Retinal pigment epithelial cell (primary cell): ENCODE results near the gene GALNT3.

Experiments
- DNase-seq: peaks from one replicate; pipeline ENCODE4 v3.0.0-alpha.2; 2010; ENCODE audit warnings: low read depth
- H3K4me3 ChIP-seq: 2 replicates; pipeline ENCODE4 v1.5.1; 2011; ENCODE audit warnings: mild to moderate bottlenecking, low read length, control low read depth, moderate library complexity
- TF ChIP-seq, protein P1 (sequence below): conservative IDR thresholded peaks from 2 replicates; pipeline ENCODE4 v1.5.1; 2011; ENCODE audit warnings: low read depth, low read length, control low read depth, inconsistent platforms

The GALNT3 gene

DNA sequence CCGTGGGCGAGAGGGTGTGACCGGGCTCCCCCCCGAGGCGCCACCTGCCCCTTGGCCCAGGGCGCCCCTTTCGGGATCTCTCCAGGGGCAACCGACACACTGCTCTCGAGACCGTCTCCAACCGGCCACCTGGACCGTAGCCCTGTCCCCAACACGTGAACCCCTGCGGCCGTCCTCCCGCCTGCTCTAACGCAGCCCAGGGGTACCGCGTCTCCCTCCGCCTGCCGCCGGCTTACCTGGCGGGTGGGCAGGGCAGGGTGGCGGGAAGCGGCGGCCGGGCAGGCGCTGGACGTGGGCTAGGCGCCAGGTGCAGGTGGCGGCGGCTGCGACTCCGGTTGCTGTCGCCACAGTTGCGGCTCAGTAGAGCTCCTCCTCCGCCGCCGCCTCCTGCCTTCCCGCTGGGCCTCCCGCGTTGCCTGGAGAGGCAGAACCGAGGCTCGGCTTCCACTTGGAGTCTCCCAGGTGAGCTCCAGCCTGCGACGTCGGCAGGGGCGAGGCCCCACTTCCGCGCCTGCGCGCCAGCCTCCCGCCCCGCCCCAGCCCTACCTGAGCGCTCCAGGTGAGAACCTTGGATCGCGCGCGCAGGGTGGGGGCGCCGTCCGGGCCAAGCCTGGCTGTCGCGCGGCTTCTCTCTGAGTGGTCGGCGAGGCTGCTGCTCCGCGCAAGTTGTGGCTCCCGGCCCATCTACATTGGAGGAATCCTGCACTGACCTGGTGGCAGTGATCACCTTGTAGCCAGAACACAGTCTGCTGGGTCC lies at the start of gene GALNT3:
GALNT3 (minus strand) TSS at position 469 of the 757 bp plus-strand sequence. CDS start 23,547 bp downstream, outside the sequence.
- TF ChIP-seq, protein P1, sequence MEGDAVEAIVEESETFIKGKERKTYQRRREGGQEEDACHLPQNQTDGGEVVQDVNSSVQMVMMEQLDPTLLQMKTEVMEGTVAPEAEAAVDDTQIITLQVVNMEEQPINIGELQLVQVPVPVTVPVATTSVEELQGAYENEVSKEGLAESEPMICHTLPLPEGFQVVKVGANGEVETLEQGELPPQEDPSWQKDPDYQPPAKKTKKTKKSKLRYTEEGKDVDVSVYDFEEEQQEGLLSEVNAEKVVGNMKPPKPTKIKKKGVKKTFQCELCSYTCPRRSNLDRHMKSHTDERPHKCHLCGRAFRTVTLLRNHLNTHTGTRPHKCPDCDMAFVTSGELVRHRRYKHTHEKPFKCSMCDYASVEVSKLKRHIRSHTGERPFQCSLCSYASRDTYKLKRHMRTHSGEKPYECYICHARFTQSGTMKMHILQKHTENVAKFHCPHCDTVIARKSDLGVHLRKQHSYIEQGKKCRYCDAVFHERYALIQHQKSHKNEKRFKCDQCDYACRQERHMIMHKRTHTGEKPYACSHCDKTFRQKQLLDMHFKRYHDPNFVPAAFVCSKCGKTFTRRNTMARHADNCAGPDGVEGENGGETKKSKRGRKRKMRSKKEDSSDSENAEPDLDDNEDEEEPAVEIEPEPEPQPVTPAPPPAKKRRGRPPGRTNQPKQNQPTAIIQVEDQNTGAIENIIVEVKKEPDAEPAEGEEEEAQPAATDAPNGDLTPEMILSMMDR, result no peak
- no peak for DNase-seq
- H3K4me3 ChIP-seq, result peak within 1 kb of the TSS; percentile 57

DNA sequence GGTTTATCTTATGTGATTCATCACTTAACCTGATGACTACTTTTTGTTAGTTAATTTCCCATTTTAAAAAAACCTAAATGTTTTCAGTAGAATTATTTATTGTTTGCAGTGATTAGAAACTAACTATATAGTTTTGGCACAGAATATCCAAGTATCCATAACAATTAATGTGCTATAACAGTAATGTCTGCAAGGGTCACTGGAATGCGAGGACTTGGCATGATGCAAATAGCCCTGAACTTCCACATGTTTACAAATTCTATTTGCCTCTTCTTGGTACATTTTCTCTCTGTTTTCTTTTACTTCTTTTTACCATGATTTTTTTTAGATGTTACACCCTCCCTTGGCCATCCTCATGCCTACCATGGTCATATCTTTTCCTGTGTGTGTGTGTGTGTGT lies 49.3 kb upstream of the GALNT3 start:
- TF ChIP-seq, protein P1, result no peak
- no peak for DNase-seq
- H3K4me3 ChIP-seq, result no peak overlapping the region

DNA sequence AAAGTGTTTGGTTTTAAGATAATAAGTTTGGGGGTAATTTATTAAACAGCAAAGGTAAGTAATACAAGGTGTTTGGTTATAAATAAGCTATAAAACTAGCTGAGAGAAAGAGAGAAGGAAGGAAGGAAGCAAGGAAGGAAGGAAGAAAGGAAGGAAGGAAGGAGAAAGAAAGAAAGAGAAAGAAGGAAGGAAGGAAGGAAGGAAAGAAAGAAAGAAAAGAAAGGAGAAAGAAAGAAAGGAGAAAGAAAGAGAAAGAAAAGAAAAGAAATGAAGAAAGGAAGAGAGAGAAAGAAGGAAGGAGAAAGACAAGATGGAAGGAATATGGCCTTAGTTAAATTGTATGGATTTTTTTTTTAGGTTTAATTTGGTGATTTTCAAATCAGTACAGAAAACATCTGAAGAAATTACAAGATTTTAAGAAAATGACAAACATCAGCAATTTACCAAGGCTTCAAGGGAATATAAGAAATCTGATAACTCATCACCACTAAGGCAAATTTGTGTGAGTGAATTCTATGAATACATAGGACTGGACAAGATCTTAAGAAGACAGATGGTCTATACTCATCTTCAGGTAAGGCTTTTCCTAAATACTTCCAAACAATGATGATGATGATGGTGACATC lies 46.4 kb upstream of the GALNT3 start:
- DNase-seq, result no peak
- no peak overlapping the region for H3K4me3 ChIP-seq
- TF ChIP-seq, protein P1, result no peak

DNA sequence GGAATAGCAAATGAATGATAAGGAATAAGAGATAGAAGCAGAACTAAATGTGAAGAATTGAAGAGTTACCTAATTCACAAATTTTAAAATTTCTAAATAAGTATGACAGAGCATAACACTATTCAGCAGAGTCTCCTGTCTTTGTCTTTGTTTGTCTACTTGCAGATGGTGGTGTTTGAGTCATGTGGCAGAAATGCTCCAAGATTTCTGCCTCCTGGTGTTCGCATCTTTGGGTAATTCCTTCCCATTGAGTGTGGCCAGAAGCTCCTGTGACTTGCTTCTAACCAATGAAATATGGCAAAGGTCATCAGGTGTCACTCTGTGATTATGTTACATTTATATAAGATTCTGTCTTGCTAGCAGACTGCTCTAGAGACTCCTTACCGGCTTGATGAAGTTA lies 45.6 kb upstream of the GALNT3 start:
- TF ChIP-seq, protein P1, result no peak

DNA sequence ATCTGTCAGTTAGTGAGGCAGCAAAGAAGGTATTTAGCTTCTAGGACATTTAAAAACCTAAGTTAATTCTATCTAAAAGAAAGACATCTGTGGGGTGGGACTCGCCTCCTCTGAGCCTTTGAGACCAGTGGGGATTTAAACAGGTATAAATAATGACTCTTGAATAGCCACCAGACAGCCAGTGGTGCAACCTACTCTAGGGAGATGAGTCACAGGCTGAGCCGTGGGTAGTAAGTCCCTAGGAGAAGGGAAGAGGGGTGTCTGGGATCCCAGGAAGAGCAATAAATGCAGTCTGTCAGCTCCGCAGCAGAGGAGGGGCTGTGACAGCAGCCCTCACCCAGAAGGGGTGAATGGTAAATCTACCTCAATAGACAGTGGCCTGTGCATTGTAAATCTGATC lies 43.1 kb upstream of the GALNT3 start:
- H3K4me3 ChIP-seq, result no peak overlapping the region
- no peak for DNase-seq
- TF ChIP-seq, protein P1, result no peak

More for the DNA sequence above, 45.6 kb upstream of the GALNT3 start:
- no peak overlapping the region for H3K4me3 ChIP-seq
- DNase-seq, result no peak

DNA sequence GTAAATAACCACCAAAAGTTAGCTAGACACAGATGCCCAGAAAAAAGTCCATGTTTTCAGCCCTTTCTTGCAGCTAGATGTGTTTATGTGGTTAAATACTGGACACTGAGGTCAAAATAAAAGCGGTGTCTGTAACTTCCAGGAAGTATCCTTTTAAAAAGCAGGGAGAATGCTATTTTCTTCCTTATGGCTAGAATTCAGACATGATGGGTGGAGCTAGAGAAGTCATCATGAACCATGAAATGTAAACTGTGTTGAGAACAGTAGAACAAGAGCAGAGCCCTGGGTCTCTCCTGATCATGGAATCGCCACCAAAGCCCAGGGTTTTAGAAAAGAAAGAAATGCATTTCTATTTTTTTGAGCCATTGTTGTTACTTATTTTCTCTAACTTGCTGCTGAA lies 41.3 kb upstream of the GALNT3 start:
- TF ChIP-seq, protein P1, result no peak
- no peak for DNase-seq
- H3K4me3 ChIP-seq, result no peak overlapping the region

DNA sequence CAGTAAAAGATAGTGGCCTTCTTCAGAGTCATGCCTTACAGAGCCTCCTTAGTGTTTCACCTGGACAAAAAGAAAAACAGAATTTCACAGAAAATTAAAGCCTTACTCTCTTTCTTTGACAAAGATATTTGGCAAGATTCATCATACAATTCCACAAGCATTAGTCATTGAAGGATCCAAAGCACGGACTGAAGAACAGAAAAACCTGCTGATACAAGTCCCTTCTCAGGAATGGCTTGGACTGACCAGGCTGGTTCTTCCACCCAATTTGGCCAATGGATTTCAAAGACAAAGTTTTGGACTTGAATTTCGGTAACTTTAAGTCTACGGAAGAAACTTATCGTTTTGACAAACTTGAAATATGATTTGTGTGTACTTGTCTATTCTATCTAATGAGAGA lies 39.1 kb upstream of the GALNT3 start:
- H3K4me3 ChIP-seq, result no peak overlapping the region
- TF ChIP-seq, protein P1, result no peak
- peak; percentile 26 for DNase-seq
